ENCODE results near the gene MORF4L1.

DNA sequence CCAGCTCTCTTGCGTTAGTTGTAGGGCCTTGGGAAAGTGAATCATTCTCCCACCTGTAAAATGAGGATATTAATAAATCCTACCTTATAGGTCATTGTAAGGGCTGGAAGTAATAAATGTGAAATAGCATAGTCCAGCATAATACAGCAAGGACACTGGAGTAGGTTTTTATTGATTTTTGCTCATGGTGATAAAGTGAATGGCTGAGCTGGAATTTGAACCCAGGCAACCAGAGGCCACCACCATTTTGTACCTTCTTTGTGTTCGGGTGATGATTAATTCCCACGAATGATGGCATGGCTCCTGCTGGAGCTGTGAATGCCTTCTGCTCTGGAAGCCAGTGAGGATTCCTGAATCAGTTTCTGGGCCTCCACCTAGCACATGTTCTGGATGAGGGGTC is 40.3 kb downstream of the MORF4L1 start:
- no peak for TF ChIP-seq POLR2A (IDR thresholded peaks at IDR 0.05; ENCODE audit: low read depth, low read length)
- TF ChIP-seq TAF1 (IDR thresholded peaks at IDR 0.05; ENCODE audit: borderline replicate concordance, low read depth, low read length): no peak
- no peak for TF ChIP-seq POLR2AphosphoS5 (IDR thresholded peaks at IDR 0.05; ENCODE audit: low read depth, low read length)
